IPS-15b (cell line): ENCODE results near the gene SLC25A11.

Experiments
- H3K27me3 ChIP-seq: one replicate; pipeline ENCODE4 v1.6.1; 2013; ENCODE audit warnings: low read length; ENCODE audit not compliant: control insufficient read depth, insufficient read depth
- H3K36me3 ChIP-seq: one replicate; pipeline ENCODE4 v1.6.1; 2013; ENCODE audit warnings: low read length; ENCODE audit not compliant: control insufficient read depth, insufficient read depth
- H3K4me1 ChIP-seq: one replicate; pipeline ENCODE4 v1.6.1; 2013; ENCODE audit warnings: mild to moderate bottlenecking, low read length; ENCODE audit not compliant: control insufficient read depth, insufficient read depth
- H3K4me3 ChIP-seq: one replicate; pipeline ENCODE4 v1.5.1; 2013; ENCODE audit warnings: low read depth, low read length
- H3K9ac ChIP-seq: one replicate; pipeline ENCODE4 v1.6.1; 2013; ENCODE audit warnings: low read depth, mild to moderate bottlenecking, low read length
- H3K9me3 ChIP-seq: one replicate; pipeline ENCODE4 v1.6.1; 2013; ENCODE audit warnings: mild to moderate bottlenecking, low read length; ENCODE audit not compliant: control insufficient read depth, insufficient read depth

The SLC25A11 gene

DNA sequence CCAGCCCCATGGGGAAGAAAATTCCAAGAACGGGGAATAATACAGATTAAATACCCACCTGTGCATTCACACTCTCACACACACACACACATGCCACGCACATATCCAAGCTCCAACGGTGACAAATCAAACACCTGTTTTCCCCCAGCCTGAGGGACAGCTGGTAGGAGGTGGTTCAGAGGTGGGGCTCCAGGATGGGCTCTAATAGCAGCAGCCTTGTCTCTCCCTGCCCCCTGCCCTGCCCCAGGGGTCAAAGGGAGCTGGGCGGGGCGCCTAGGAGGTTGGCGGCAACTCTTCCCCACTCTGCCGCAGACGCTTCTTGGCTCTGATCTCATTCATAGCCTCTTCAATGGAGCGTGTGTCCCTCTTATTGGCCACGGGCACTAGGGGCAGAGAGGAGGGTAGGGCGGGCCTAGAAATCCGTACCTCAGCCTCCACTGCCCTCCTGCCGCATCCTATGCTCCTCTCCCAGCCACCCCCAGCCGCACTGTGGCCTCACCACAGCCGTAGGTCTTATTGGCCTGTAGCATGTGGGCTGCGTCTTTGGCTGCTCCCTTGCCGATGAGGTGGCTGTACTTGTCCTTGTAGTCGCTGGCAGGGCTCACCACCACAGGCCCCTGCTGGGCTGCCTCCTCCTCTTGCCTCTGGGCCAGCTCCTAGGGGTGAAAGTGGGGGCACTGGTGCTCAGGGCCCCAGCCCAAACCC is 19.6 kb upstream of the SLC25A11 start:
- Histone ChIP-seq H3K27me3 (no peaks in the 10 kb centered on the region), H3K4me3 (no peak overlapping the region), H3K36me3 (peaks cover 10% of the 10 kb centered on the region), H3K4me1 (peaks cover 7% of the 10 kb centered on the region), H3K9me3 (no peaks in the 10 kb centered on the region), H3K9ac (peak overlapping the region; percentile 16)

GRCh38 chr17:4958102-4958501 is 18.3 kb upstream of the SLC25A11 start:
- Histone ChIP-seq H3K36me3 (peaks cover 10% of the 10 kb centered on the region), H3K9me3 (no peaks in the 10 kb centered on the region), H3K4me1 (peaks cover 7% of the 10 kb centered on the region), H3K27me3 (no peaks in the 10 kb centered on the region), H3K9ac (no peak overlapping the region), H3K4me3 (no peak overlapping the region)

GRCh38 chr17:4956493-4957061 is 16.7 kb upstream of the SLC25A11 start:
- peaks cover 10% of the 10 kb centered on the region for H3K36me3 ChIP-seq
- no peaks in the 10 kb centered on the region for H3K9me3 ChIP-seq
- no peak overlapping the region for H3K9ac ChIP-seq
- no peak overlapping the region for H3K4me3 ChIP-seq
- no peaks in the 10 kb centered on the region for H3K27me3 ChIP-seq
- H3K4me1 ChIP-seq, result peaks cover 11% of the 10 kb centered on the region

DNA sequence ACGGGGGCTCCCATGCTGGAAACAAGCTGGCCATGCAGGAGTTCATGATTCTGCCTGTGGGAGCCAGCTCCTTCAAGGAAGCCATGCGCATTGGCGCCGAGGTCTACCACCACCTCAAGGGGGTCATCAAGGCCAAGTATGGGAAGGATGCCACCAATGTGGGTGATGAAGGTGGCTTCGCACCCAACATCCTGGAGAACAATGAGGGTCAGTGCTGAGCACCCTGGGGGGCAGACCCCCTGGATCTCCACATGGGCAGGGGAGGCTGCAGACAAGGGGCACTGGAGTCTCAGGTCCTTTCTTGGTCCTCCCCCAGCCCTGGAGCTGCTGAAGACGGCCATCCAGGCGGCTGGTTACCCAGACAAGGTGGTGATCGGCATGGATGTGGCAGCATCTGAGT is 15.2 kb upstream of the SLC25A11 start:
- H3K36me3 ChIP-seq, result peaks cover 10% of the 10 kb centered on the region
- H3K9ac ChIP-seq, result no peak overlapping the region

GRCh38 chr17:4953451-4953961 is 13.7 kb upstream of the SLC25A11 start:
- Histone ChIP-seq H3K9ac (no peak overlapping the region), H3K36me3 (peaks cover 3% of the 10 kb centered on the region), H3K4me3 (no peak overlapping the region), H3K27me3 (no peaks in the 10 kb centered on the region), H3K4me1 (peaks cover 9% of the 10 kb centered on the region), H3K9me3 (no peaks in the 10 kb centered on the region)

More for the DNA sequence above, 15.2 kb upstream of the SLC25A11 start:
- Histone ChIP-seq H3K4me3 (no peak overlapping the region), H3K9me3 (no peaks in the 10 kb centered on the region), H3K27me3 (no peaks in the 10 kb centered on the region), H3K4me1 (peaks cover 12% of the 10 kb centered on the region)

GRCh38 chr17:4951486-4951885 is 11.6 kb upstream of the SLC25A11 start:
- H3K9ac ChIP-seq, result peak overlapping the region; percentile 62

GRCh38 chr17:4950746-4951204 is 10.9 kb upstream of the SLC25A11 start, which contains the start of gene ENO3:
TSS of gene ENO3 (plus strand) at chr17:4951119. CDS start at chr17:4951830, 711 bp downstream.
- H3K9ac ChIP-seq, result peak within 1 kb of the TSS; percentile 88
- peak within 1 kb of the TSS; percentile 81 for H3K4me3 ChIP-seq
- peaks cover 15% of the 10 kb centered on the region for H3K36me3 ChIP-seq
- H3K9me3 ChIP-seq, result no peaks in the 10 kb centered on the region
- H3K4me1 ChIP-seq, result peaks cover 13% of the 10 kb centered on the region
- no peaks in the 10 kb centered on the region for H3K27me3 ChIP-seq

More at GRCh38 chr17:4951486-4951885, 11.6 kb upstream of the SLC25A11 start:
- Histone ChIP-seq H3K4me3 (peak overlapping the region; percentile 81), H3K36me3 (peaks cover 11% of the 10 kb centered on the region), H3K27me3 (no peaks in the 10 kb centered on the region), H3K9me3 (no peaks in the 10 kb centered on the region), H3K4me1 (peaks cover 9% of the 10 kb centered on the region)

DNA sequence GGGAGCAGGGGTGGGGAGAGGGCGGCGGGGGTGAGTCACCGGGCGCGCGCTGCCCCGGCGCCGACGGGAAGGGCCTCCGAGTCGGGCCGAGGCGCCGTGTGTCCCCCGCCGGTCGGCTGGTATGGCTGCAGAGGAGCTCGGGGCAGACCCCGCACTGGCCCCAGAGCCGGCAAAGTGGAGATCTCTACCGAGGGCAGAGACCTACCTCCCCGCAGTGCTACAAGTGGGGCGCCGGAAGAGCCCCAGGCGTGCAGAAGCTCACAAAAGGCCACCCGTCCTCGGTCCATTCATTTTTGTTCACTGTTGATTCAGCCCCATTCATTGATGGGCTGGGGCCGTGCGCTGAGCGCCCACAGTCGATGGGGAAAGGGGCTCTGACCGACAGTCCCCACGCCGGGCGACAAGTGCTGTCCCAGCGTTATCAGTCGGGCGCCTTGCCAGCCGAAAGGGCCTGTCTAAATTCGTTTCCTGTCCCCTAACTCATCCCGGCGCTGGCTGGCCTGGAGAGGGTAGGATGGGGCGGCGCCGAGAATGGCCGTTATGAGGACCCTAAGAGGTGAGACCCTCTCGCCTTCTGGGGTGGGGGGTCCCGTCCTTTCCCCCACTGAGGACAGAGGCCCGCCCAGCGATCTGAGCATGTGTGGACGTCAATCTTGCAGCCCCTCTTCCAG is 10.4 kb upstream of the SLC25A11 start:
- Histone ChIP-seq H3K27me3 (no peaks in the 10 kb centered on the region), H3K9me3 (no peaks in the 10 kb centered on the region), H3K36me3 (peaks cover 20% of the 10 kb centered on the region), H3K9ac (peak overlapping the region; percentile 88), H3K4me3 (peak overlapping the region; percentile 81), H3K4me1 (peaks cover 13% of the 10 kb centered on the region)

DNA sequence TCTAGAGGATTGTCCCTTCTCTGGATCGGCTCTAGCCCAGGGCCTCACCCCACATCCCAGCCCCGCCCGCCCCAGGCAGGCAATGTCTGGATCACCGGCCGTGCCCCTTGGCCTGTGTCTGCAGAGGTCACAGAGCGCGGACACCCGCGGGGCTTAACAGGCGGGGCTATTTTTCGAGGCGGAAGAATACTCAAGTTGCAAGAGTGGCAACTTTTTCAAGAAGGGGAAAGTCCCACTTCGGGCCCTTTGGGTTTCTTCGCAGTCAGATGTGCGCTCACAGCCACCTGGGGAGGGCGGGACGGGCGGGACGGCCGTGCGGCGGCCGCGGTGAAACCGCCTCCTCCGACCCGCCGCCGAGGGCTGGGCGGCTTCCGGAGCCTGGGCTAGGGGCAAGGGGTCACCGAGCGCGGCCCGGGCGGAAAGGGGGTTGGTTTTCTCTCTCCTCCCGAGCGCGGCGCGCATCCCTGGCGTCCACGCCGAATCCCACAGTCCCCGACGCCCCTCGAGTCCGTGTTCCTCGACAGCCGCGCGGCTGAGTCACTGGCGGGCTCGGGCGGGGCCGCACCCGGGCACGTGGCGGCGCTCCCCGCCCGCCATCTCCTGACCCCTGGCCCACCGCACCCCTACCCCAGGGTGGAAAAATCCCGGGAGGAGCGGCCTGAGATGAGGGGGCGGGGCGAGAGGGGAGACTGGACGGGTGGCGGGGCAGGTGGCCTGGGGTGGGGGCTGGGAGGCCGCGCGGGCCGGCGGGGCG is 9.7 kb upstream of the SLC25A11 start:
- Histone ChIP-seq H3K9ac (peak overlapping the region; percentile 90), H3K9me3 (no peaks in the 10 kb centered on the region), H3K4me3 (peak overlapping the region; percentile 62), H3K27me3 (no peaks in the 10 kb centered on the region), H3K36me3 (peaks cover 27% of the 10 kb centered on the region), H3K4me1 (peaks cover 13% of the 10 kb centered on the region)

GRCh38 chr17:4948931-4949320 is 9.1 kb upstream of the SLC25A11 start:
- no peaks in the 10 kb centered on the region for H3K27me3 ChIP-seq
- H3K9ac ChIP-seq, result peak overlapping the region; percentile 90
- H3K4me1 ChIP-seq, result peaks cover 15% of the 10 kb centered on the region
- H3K4me3 ChIP-seq, result peak overlapping the region; percentile 62
- no peaks in the 10 kb centered on the region for H3K9me3 ChIP-seq
- peaks cover 33% of the 10 kb centered on the region for H3K36me3 ChIP-seq
